IPS DF 6.9 (cell line): ENCODE results near the gene UQCC2.

Experiments used
- DNase-seq: peaks from one replicate; pipeline ENCODE4 v3.0.0-alpha.2; 2013; ENCODE audit warnings: low read depth, low spot score
- H3K27ac ChIP-seq: one replicate; pipeline ENCODE4 v1.5.1; 2013; ENCODE audit warnings: low read length, control low read depth
- H3K27me3 ChIP-seq: 2 replicates; pipeline ENCODE4 v1.6.1; 2013; ENCODE audit warnings: mild to moderate bottlenecking, low read length; ENCODE audit not compliant: control insufficient read depth, insufficient read depth
- H3K36me3 ChIP-seq: 2 replicates; pipeline ENCODE4 v1.6.1; 2013; ENCODE audit warnings: low read length; ENCODE audit not compliant: control insufficient read depth, insufficient read depth
- H3K4me1 ChIP-seq: 2 replicates; pipeline ENCODE4 v1.6.1; 2013; ENCODE audit warnings: low read length; ENCODE audit not compliant: control insufficient read depth, insufficient read depth
- H3K4me3 ChIP-seq: 2 replicates; pipeline ENCODE4 v1.5.1; 2013; ENCODE audit warnings: mild to moderate bottlenecking, low read length
- H3K9me3 ChIP-seq: 2 replicates; pipeline ENCODE4 v1.6.1; 2013; ENCODE audit warnings: low read length, inconsistent platforms; ENCODE audit not compliant: control insufficient read depth, insufficient read depth
- WGBS: extraction: QIAGEN DNeasy Blood & Tissue Kit; methylation state at CpG from one replicate; pipeline ENCODE4 v1.1.7; 2013; ENCODE audit warnings: mixed read lengths, missing lambda C conversion rate; ENCODE audit not compliant: insufficient read length, insufficient coverage; 5-methylcytosine and 5-hydroxymethylcytosine counted together

UQCC2 gene

GRCh38 chr6:33667072-33667471 lies 44.4 kb downstream of the UQCC2 start:
- Histone ChIP-seq H3K36me3 (peaks cover 35% of the 10 kb centered on the region), H3K27ac (no peak overlapping the region), H3K4me1 (no peaks in the 10 kb centered on the region), H3K4me3 (no peak overlapping the region), H3K9me3 (no peaks in the 10 kb centered on the region), H3K27me3 (no peaks in the 10 kb centered on the region)
- no CpG with 5 or more reads among the region's 16 CpGs for WGBS
- no peak for DNase-seq

GRCh38 chr6:33665957-33666356 lies 45.5 kb downstream of the UQCC2 start:
- H3K4me1 ChIP-seq: no peaks in the 10 kb centered on the region
- no peaks in the 10 kb centered on the region for H3K27me3 ChIP-seq
- no CpG with 5 or more reads among the region's 13 CpGs for WGBS
- H3K36me3 ChIP-seq: peaks cover 31% of the 10 kb centered on the region
- no peak overlapping the region for H3K27ac ChIP-seq
- no peak overlapping the region for H3K4me3 ChIP-seq
- H3K9me3 ChIP-seq: no peaks in the 10 kb centered on the region
- no peak for DNase-seq

DNA sequence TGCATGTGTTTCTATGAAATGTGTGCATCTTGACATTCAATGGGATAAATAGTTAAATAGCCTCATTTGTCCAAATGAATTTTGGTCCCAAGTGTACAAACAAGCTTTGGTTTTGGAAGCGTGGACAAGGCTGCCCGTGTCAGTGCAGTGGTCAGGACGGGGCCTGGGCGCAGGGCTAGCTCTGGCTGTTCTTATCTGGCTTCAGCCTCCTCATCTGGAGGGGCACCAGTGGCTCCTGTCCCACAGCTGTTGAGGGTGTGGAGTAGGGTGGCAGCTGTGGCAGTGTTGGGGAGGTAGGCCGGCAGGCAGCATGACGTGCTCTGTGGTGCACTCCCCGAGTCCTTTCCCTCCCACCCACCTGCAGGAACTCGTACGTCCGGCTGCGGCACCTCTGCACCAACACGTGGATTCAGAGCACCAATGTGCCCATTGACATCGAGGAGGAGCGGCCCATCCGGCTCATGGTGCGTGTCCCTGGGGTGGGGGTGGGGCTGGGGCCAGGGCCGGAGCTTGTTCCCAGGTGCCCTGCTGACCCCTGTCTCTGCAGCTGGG lies 46.9 kb downstream of the UQCC2 start:
- WGBS: no CpG with 5 or more reads among the region's 17 CpGs
- Histone ChIP-seq H3K27me3 (no peaks in the 10 kb centered on the region), H3K36me3 (peaks cover 27% of the 10 kb centered on the region)

GRCh38 chr6:33663727-33664449 lies 47.6 kb downstream of the UQCC2 start:
- no peak overlapping the region for H3K27ac ChIP-seq
- DNase-seq: no peak
- peaks cover 29% of the 10 kb centered on the region for H3K36me3 ChIP-seq
- H3K9me3 ChIP-seq: no peaks in the 10 kb centered on the region
- no peaks in the 10 kb centered on the region for H3K27me3 ChIP-seq
- no peaks in the 10 kb centered on the region for H3K4me1 ChIP-seq
- no peak overlapping the region for H3K4me3 ChIP-seq
- WGBS: no CpG with 5 or more reads among the region's 16 CpGs

More for the DNA sequence above, 46.9 kb downstream of the UQCC2 start:
- no peak overlapping the region for H3K27ac ChIP-seq
- DNase-seq: no peak
- no peaks in the 10 kb centered on the region for H3K4me1 ChIP-seq
- no peaks in the 10 kb centered on the region for H3K9me3 ChIP-seq
- no peak overlapping the region for H3K4me3 ChIP-seq

DNA sequence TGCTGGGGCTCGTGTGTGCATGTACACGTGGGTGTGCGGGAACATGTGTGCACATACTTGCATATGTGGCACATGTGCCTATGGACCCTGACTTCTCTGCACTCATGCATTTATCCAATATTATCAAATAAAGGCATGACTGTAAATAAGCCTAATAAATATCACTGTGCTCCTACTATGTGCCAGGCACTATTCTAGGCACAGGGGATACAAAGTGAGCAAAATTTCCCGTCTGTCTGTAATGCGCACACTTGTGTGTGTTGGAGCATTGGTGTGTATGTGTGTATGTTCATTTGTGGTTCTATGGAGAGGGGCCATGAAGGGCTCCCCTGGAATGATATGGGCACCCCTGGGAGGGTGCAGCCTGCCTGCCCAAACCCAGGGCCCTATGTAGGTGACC lies 48.5 kb downstream of the UQCC2 start:
- Histone ChIP-seq H3K9me3 (no peaks in the 10 kb centered on the region), H3K27ac (no peak overlapping the region), H3K4me3 (no peak overlapping the region), H3K4me1 (no peaks in the 10 kb centered on the region), H3K27me3 (no peaks in the 10 kb centered on the region), H3K36me3 (peaks cover 26% of the 10 kb centered on the region)
- WGBS: no CpG with 5 or more reads among the region's 5 CpGs
- DNase-seq: no peak

DNA sequence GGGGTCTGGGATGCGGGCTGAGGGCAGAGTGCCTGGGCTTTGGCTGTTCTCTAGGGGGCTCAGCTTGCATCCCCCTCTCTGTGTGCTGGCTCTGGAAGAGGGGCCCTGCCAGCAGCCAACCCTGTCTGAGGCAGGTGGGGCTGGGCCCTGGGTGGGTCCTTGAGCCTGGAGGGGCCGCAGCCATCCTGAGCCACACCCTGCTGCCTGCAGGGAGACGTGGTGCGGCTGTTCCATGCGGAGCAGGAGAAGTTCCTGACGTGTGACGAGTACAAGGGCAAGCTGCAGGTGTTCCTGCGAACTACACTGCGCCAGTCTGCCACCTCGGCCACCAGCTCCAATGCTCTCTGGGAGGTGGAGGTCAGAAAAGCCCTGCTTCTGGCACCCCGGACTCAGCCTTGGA lies 49.2 kb downstream of the UQCC2 start:
- H3K36me3 ChIP-seq: peaks cover 26% of the 10 kb centered on the region
- H3K4me1 ChIP-seq: no peaks in the 10 kb centered on the region
- H3K9me3 ChIP-seq: no peaks in the 10 kb centered on the region
- no peak overlapping the region for H3K4me3 ChIP-seq
- no peaks in the 10 kb centered on the region for H3K27me3 ChIP-seq
- no peak overlapping the region for H3K27ac ChIP-seq
- no peak for DNase-seq
- WGBS: no CpG with 5 or more reads among the region's 11 CpGs

GRCh38 chr6:33661106-33661838 lies 50.2 kb downstream of the UQCC2 start:
- no peak for DNase-seq
- Histone ChIP-seq H3K4me1 (no peaks in the 10 kb centered on the region), H3K27ac (no peak overlapping the region), H3K27me3 (no peaks in the 10 kb centered on the region), H3K4me3 (no peak overlapping the region), H3K36me3 (peaks cover 19% of the 10 kb centered on the region), H3K9me3 (no peaks in the 10 kb centered on the region)
- WGBS: no CpG with 5 or more reads among the region's 10 CpGs

GRCh38 chr6:33659986-33660385 lies 51.5 kb downstream of the UQCC2 start:
- DNase-seq: no peak
- WGBS: no CpG with 5 or more reads among the region's 6 CpGs
- Histone ChIP-seq H3K4me3 (no peak overlapping the region), H3K36me3 (peaks cover 19% of the 10 kb centered on the region), H3K27ac (no peak overlapping the region), H3K4me1 (no peaks in the 10 kb centered on the region), H3K9me3 (no peaks in the 10 kb centered on the region), H3K27me3 (no peaks in the 10 kb centered on the region)

DNA sequence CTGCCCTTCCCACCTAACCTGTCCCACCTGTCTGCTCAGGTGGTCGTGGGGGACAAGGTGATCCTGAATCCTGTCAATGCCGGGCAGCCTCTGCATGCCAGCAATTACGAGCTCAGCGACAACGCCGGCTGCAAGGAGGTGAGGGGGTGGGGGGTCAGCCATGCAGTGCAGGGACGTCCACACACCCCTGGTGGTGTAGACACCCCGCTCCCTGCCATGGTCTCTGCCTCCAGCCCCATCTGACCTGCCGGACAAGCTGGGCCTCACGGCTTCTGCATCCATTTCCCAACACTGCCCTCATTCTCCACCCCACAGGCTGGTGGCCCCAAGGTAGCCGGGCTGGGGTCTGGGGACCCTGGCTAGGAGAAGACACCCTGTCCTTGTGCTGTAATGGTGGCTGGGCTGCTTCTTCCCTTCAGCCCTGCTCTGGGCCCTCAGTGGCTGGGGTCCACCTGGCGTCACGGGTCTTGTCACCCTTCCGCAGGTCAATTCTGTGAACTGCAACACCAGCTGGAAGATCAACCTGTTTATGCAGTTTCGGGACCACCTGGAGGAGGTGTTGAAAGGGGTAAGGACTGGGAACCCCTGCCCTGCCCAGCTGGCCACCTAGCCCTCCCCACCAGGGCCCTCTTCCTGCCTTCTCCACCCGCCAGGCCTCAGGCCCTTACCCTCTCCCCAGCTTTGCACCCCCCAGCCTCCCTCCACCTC lies 52.4 kb downstream of the UQCC2 start:
- no peak overlapping the region for H3K27ac ChIP-seq
- no peaks in the 10 kb centered on the region for H3K27me3 ChIP-seq
- H3K9me3 ChIP-seq: no peaks in the 10 kb centered on the region
- no peak overlapping the region; the same call in 1 of the 2 replicates for H3K4me3 ChIP-seq
- no CpG with 5 or more reads among the region's 16 CpGs for WGBS
- H3K4me1 ChIP-seq: no peaks in the 10 kb centered on the region
- H3K36me3 ChIP-seq: peaks cover 19% of the 10 kb centered on the region
- DNase-seq: no peak

DNA sequence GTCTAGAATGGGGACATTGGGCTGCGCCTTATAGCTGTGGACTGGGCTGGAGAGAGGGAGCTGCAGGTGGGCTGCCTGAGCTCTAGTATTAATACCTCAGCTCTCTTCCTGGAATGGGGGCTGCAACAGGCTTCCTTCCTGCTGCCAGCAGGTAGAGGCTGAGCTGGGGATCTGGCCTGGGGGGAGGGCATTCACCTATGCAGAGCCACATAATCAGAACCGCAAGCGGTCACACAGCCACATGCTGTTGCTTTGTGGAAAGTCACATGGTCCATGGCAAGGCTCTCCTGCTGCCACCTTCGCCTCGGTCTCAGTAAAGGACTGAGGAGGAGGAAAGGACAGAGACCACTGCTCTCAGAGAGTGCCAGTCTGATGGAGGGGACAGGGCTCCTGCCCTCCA lies 54.7 kb downstream of the UQCC2 start:
- Histone ChIP-seq H3K36me3 (peaks cover 14% of the 10 kb centered on the region), H3K4me1 (no peaks in the 10 kb centered on the region), H3K27me3 (no peaks in the 10 kb centered on the region), H3K27ac (no peak overlapping the region), H3K4me3 (no peak overlapping the region), H3K9me3 (no peaks in the 10 kb centered on the region)
- DNase-seq: no peak
- WGBS: no CpG with 5 or more reads among the region's 5 CpGs
